NCI-H526 (cell line): ENCODE results near the gene CD247.
"Not testable (repeated sequence)": the region's sequence is repeated elsewhere in the genome, so short reads cannot be mapped to it uniquely, and the experiment has no call there.

Experiments
- DNase-seq, 2 experiments: peaks; one replicate each; lab custom pipeline; 2025; lab: John Stamatoyannopoulos, UW

The CD247 gene

DNA sequence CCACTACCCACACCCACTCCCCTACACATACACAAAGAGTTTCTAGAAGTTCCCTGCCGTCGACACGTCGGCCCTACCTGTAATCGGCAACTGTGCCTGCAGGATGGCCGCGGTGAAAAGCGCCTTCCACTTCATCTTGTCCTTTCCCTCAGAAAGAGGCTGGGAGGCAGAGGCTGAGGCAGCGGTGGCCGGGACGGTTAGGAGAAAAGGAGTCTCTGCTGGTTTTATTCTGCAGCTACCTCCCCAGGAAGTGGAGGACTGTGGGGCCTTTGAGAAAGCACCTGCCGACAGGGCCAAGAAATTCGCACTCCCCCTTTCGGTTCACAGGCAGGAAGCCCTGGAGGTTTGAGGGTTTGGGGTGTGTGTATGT, at the start of gene CD247:
TSS of gene CD247 (minus strand) at position 199 of the 370 bp plus-strand sequence. CDS start at position 135, 64 bp downstream.
- no peak for DNase-seq

DNA sequence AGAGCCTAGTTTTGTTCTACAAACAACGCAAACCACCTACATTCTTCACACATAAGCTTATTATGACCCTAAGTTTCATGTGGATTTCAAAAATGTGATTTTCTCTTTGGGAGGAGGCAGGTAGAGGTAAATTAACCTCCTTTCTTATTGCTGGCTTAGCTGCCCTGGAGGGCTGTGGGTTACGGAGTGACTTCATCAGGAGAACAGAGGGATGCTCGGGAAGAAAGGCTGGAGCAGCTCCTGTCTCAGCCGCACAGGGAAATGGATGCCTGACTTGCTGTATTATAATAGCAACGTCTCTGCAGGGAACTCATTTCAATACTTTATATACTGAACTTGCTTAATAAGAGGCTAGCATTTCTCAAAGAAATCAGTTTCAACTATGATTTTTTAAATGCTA, 49.3 kb upstream of the CD247 start:
- peak in 1 of 2 experiments; percentile 9 for DNase-seq

GRCh38 chr1:167566766-167567165, 48.4 kb upstream of the CD247 start:
- no peak for DNase-seq

DNA sequence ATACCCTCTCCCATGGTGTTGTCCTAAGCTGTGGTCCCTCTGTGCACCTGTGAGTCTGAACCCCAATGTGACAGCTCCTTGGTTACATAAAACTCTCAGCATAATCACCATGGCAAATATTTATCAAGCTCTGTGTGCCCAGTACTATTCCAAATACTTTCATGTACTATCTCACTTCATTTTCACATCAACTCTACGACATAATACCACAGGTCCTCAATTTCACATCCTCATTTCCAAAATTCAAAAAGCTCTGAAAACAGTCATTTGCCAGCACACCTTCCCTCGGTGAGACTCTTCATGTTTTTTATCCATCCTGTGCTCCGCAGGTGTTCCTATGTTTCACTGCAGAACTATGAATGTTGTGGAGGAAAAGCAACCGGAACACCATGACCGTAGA, 47.6 kb upstream of the CD247 start:
- no peak for DNase-seq

GRCh38 chr1:167564612-167565270, 46.4 kb upstream of the CD247 start:
- no peak for DNase-seq

DNA sequence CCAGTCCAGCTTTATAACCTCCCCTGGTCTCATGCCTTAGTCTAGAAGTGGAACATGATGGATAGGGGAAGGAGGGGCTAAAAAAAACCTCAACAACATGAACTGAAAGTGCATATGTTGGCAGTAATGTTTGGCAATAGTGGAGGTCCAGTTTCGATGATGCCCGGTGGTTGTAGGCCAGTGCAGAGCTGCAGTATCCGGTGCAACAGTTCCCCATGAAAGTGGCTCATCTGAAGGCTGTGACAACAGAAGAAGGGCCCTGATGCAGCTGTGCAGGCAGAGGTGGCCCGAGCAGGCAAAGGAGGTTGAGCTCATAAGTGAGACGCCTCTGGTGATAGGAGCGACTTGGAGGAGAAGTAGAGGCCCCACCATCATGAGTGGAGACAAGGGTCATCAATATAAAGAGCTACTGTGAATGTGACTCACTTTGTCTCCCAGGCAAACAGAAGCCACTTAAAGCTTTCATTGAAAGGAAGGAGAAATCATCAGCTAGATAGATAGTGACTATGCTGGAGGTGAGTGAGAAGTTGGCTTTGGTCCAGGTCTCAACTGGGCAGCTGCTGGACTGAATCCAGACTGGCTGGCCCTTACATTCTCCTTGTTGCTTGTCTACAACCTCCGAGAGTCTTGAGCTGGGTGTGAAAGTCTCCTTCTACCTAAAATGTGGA, 45.4 kb upstream of the CD247 start:
- DNase-seq: no peak

- no peak for DNase-seq
These were observed 44.4 kb upstream of the CD247 start for GRCh38 chr1:167562702-167563101.

- no peak for DNase-seq
These were observed 43.4 kb upstream of the CD247 start for GRCh38 chr1:167561753-167562152.

- peak; percentile 78 to 93 for DNase-seq
These were observed 37.8 kb upstream of the CD247 start for GRCh38 chr1:167555971-167556714.

GRCh38 chr1:167555072-167555471, 36.7 kb upstream of the CD247 start:
- DNase-seq: not testable (repeated sequence)

- no peak for DNase-seq
These were observed 35.9 kb upstream of the CD247 start for GRCh38 chr1:167554028-167554779.

DNA sequence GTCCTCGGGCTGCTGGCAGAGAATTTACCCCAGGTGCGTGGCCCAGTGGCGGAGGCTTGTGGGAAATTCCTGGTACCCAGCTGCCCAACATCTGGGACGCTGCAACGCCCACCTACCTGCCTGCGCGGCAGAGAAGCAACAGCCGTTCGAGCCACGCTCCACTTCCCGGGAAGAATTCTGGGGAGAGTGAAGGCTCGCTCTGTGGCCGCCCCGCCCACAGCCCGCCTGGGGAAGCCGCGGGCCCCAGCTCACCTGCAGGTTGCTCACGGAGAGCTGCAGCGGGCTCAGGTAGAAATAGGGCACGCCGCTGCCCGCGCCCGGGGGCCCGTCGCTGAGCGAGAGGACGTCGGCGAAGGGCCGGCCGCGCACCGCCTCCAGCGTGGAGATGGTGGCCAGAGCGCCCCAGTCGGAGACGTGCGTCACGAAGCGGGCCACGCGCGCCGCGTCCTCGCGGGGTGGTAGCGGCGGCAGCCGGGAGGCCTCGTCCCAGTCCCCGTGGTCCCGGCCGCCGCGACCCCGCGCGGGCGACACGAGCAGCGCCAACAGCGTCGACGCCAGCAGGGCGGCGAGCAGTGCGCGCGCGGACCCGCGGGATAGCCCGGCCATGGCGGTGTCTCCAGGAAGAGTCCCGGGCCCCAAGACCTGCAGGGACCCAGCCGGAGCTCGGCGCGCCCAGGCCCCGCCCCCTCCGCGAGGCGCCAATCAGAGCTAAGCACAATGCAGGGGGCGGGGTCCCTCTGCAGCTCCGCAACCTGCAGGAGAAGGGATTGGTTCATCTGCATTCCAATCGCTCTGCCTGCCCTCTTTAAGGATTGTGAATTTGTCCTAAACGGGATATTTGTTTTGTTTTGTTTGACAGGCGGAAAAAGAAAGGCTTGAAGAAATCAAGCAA, 35.1 kb upstream of the CD247 start, which contains the start of gene CREG1:
TSS of gene CREG1 (minus strand) at position 627 of the 892 bp plus-strand sequence.
- peak; percentile 96 to 100 for DNase-seq

GRCh38 chr1:167551362-167551761, 33.0 kb upstream of the CD247 start:
- DNase-seq: no peak

DNA sequence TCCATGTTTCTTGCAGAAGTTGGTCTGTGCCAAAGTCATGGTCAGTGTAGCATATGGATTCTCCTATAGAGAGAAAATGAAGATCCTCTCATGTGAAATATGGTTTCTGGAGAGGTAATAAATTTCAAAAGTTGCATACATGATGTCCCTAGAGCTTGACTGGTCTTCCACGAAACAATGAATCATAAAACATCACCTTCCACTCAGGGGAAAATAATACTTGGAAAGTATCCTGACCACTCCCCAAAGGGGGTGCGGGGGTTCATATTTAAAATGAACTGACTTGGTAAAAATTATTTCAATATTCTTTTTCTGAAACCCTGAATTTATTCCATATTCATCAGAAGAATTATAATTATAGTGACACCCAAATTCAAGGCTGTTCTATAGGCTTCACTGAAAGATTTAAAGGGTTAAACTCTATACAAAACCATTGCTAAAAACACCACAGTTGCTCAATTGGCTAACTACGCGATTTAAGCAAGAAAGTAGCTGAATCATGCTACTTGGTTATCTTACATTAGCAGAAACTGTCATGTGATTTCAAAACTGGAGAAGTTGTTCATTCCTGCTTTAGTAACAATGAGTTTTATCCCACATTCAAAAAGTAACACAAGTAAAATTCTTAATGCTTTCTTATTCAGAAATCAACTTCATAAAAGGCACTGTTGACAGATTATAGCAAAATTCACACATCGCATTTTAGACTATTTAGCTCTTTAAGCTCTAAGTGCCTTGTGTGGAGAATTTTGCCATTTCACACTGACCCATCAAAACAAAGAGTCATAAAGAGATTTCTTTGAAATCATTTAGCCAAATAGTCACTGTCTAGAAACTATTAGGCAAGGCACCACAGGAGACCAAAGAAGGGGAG, 30.0 kb upstream of the CD247 start:
- no peak for DNase-seq

DNA sequence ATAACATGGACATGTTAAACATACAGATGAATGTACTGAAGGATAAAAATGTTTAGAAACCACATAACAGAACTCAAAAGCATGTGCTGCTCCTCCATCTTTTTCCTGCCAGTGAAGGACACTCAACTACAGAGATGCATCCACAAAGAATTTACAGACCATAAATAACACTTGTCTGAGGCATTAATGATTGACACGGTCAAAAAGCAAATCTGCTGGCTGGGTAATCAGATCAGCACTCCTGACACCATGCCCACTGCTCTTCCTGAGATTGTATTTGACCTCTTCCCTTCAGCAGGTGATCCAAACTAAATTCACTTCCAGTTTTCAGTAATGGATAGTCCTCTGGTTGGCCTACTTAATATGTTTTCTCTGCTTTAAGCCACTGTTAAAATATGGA, 28.6 kb upstream of the CD247 start:
- DNase-seq: no peak

DNA sequence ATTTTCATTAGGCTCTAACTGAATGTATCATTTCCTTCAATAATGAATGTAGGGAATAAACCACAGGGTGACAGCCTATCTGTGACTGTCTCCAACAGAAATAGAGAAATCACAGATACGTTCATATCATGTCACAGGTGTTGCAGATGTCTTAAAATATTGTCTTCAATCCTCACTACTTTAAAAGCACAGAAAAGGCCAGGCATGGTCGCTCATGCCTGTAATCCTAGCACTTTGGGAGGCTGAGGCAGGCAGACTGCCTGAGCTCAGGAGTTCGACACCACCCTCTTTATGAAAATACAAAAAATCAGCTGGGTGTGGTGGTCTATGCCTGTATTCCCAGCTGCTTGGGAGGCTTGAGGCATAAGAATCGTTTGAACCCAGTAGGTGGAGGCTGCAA, 27.0 kb upstream of the CD247 start:
- DNase-seq: no peak

DNA sequence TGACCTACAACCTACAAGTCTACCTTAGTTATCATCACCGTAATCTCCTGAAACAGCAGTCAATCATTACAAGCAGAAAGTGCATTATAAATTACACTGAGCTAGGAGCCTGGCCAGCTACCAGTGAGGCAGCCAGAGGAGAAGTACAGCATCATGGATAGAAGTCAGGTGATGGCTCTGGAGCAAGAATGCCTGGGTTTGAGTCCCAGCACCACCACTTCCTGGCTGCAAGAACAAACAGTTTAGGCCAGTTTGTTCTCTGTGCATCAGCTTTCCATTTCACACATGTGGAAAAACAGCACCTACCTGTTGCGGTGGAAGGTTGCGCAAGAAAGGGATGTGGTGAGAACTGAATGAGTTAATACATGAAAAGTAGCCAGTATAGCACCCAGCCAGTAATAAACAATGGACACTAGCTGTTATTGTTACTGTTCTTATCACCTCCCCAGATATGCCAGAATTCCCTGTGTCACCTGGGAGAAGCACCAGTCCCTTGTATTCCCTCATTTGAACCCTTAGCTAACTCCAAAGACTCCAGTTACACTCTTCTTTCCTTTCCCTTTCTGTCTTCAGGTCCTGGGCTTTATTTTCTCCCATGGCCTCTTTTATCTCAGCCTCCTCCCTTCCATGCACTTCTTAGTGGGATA, 26.2 kb upstream of the CD247 start:
- DNase-seq: no peak

- DNase-seq: no peak
These were observed 25.1 kb upstream of the CD247 start for GRCh38 chr1:167543199-167543990.
